Testis (tissue), 2 donors: ENCODE measurements around the gene TSHZ3.

Source experiments
- POLR2A ChIP-seq: fragments of 450-650 bp; IDR thresholded peaks from one replicate; pipeline ENCODE4 v1.6.1; 2017; ENCODE audit warnings: antibody characterized with exemption, mild to moderate bottlenecking, moderate library complexity
- TF ChIP-seq, protein P1 (sequence below), 3 experiments: fragments of 450-650 bp in 2 of 3; fragments of 200-600 bp in 1 of 3; sonication (generic) in 1 of 3; IDR thresholded peaks; one replicate each; pipeline ENCODE4 v1.5.1; 2016 to 2019; ENCODE audit warnings: antibody characterized with exemption in 3 of 3, mild to moderate bottlenecking in 2 of 3, moderate library complexity in 1 of 3

- TF ChIP-seq, protein P1, sequence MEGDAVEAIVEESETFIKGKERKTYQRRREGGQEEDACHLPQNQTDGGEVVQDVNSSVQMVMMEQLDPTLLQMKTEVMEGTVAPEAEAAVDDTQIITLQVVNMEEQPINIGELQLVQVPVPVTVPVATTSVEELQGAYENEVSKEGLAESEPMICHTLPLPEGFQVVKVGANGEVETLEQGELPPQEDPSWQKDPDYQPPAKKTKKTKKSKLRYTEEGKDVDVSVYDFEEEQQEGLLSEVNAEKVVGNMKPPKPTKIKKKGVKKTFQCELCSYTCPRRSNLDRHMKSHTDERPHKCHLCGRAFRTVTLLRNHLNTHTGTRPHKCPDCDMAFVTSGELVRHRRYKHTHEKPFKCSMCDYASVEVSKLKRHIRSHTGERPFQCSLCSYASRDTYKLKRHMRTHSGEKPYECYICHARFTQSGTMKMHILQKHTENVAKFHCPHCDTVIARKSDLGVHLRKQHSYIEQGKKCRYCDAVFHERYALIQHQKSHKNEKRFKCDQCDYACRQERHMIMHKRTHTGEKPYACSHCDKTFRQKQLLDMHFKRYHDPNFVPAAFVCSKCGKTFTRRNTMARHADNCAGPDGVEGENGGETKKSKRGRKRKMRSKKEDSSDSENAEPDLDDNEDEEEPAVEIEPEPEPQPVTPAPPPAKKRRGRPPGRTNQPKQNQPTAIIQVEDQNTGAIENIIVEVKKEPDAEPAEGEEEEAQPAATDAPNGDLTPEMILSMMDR (IDR thresholded peaks at IDR 0.05) = no peak
- no peak for TF ChIP-seq POLR2A
Measured at GRCh38 chr19:31392464-31392863, 43.2 kb upstream of the TSHZ3 start.
